GM20000 (cell line): ENCODE measurements around the gene NWD2.
A peak's percentile ranks its signal among the peaks of the same experiment; 100 is the strongest.
"Not testable (repeated sequence)": the region's sequence is repeated elsewhere in the genome, so short reads cannot be mapped to it uniquely, and the experiment has no call there.

Experiments used
- DNase-seq: peaks from one replicate; pipeline ENCODE4 v3.0.0; 2012; ENCODE audit warnings: low spot score
- CTCF ChIP-seq: IDR thresholded peaks from 2 replicates; pipeline ENCODE4 v1.5.1; 2012; ENCODE audit warnings: mild to moderate bottlenecking, control low read depth; ENCODE audit errors: extremely low read depth, missing control alignments

Gene NWD2

GRCh38 chr4:37244583-37245390 is at the start of gene NWD2:
TSS of gene NWD2 (plus strand) at chr4:37244743. CDS start at chr4:37245068, 325 bp downstream.
- DNase-seq = peak; percentile 29
- TF ChIP-seq CTCF = no peak

GRCh38 chr4:37197899-37198298 is 46.6 kb upstream of the NWD2 start:
- no peak for DNase-seq
- no peak for TF ChIP-seq CTCF

GRCh38 chr4:37204740-37205139 is 39.8 kb upstream of the NWD2 start:
- not testable (repeated sequence) for DNase-seq

GRCh38 chr4:37216209-37216608 is 28.3 kb upstream of the NWD2 start:
- DNase-seq = no peak
- no peak for TF ChIP-seq CTCF

GRCh38 chr4:37219242-37219641 is 25.3 kb upstream of the NWD2 start:
- DNase-seq = no peak
- TF ChIP-seq CTCF = no peak

- no peak for DNase-seq
- TF ChIP-seq CTCF = no peak
Observed at GRCh38 chr4:37219990-37220389, 24.6 kb upstream of the NWD2 start.

- TF ChIP-seq CTCF = no peak
- DNase-seq = no peak
Observed at GRCh38 chr4:37220685-37221084, 23.9 kb upstream of the NWD2 start.

- no peak for TF ChIP-seq CTCF
- no peak for DNase-seq
Observed at GRCh38 chr4:37223732-37224131, 20.8 kb upstream of the NWD2 start.
